HepG2 (cell line): Measurements from ENCODE around the gene RNF25. TPM values are rescaled to one million over a fixed set of nuclear protein-coding genes. Genes with fewer than 3 reads are reported as not detected.

ENCODE experiments used
- ARNTL ChIP-seq: sonication (generic); formaldehyde crosslinking; IDR thresholded peaks from 2 replicates; pipeline ENCODE4 v1.4.0; 2020; ENCODE audit warnings: mild to moderate bottlenecking, missing genetic modification reagents
- ASH2L ChIP-seq: fragments of 300-600, 200-600 bp; sonication (generic); IDR thresholded peaks from 2 replicates; pipeline ENCODE4 v1.7.0; 2017; ENCODE audit warnings: low read depth, mild to moderate bottlenecking, moderate library complexity, mixed read lengths, low read length; ENCODE audit not compliant: insufficient read length
- ETV5 ChIP-seq: IDR thresholded peaks from 2 replicates; pipeline ENCODE4 v1.6.1; 2018; ENCODE audit warnings: missing biosample characterization, missing genetic modification reagents, inconsistent platforms, borderline replicate concordance
- GATA4 ChIP-seq: sonication (generic); IDR thresholded peaks from 2 replicates; pipeline ENCODE4 v1.6.1; 2016; ENCODE audit warnings: antibody characterized with exemption, low read depth, borderline replicate concordance
- GZF1 ChIP-seq: sonication (generic); formaldehyde crosslinking; IDR thresholded peaks from 2 replicates; pipeline ENCODE4 v1.5.1; 2020; ENCODE audit warnings: mild to moderate bottlenecking, missing genetic modification reagents
- HMGXB4 ChIP-seq, 2 experiments: sonication (generic) in 1 of 2; formaldehyde crosslinking in 1 of 2; IDR thresholded peaks; 2 replicates each; pipeline versions ENCODE4 v1.4.0 to v1.6.1; 2018 to 2020; ENCODE audit warnings: missing genetic modification reagents in 2 of 2, borderline replicate concordance in 1 of 2, low read depth in 1 of 2, mild to moderate bottlenecking in 1 of 2, missing biosample characterization in 1 of 2
- SMARCC2 ChIP-seq: fragments of 450-650 bp; IDR thresholded peaks from 2 replicates; pipeline ENCODE4 v1.6.1; 2017; ENCODE audit warnings: antibody characterized with exemption, mild to moderate bottlenecking
- TEF ChIP-seq: sonication (generic); formaldehyde crosslinking; IDR thresholded peaks from 2 replicates; pipeline ENCODE4 v1.5.0; 2020; ENCODE audit warnings: missing genetic modification reagents
- ZBTB43 ChIP-seq: sonication (generic); formaldehyde crosslinking; conservative IDR thresholded peaks from 2 replicates; pipeline ENCODE4 v1.4.0; 2020; ENCODE audit warnings: missing genetic modification reagents
- ZFX ChIP-seq: sonication (generic); formaldehyde crosslinking; IDR thresholded peaks from 2 replicates; pipeline ENCODE4 v1.4.0; 2020; ENCODE audit warnings: mild to moderate bottlenecking, low read depth, missing genetic modification reagents, moderate library complexity
- ZNF230 ChIP-seq: sonication (generic); formaldehyde crosslinking; IDR thresholded peaks from 2 replicates; pipeline ENCODE4 v1.4.0; 2020; ENCODE audit warnings: mild to moderate bottlenecking, missing genetic modification reagents
- ZNF333 ChIP-seq: sonication (generic); formaldehyde crosslinking; IDR thresholded peaks from 2 replicates; pipeline ENCODE4 v1.4.0; 2020; ENCODE audit warnings: mild to moderate bottlenecking, missing genetic modification reagents, borderline replicate concordance
- ZNF354B ChIP-seq: sonication (generic); formaldehyde crosslinking; IDR thresholded peaks from 2 replicates; pipeline ENCODE4 v1.8.0; 2022; ENCODE audit warnings: mild to moderate bottlenecking, missing genetic modification reagents
- ZNF703 ChIP-seq: sonication (generic); formaldehyde crosslinking; IDR thresholded peaks from 2 replicates; pipeline ENCODE4 v1.5.1; 2020; ENCODE audit warnings: missing genetic modification reagents, mild to moderate bottlenecking, moderate library complexity, borderline replicate concordance
- ZNF770 ChIP-seq: sonication (generic); formaldehyde crosslinking; IDR thresholded peaks from 2 replicates; pipeline ENCODE4 v1.5.0; 2020; ENCODE audit warnings: mild to moderate bottlenecking, missing genetic modification reagents
- ZNF841 ChIP-seq: sonication (generic); formaldehyde crosslinking; IDR thresholded peaks from 2 replicates; pipeline ENCODE4 v1.8.1; 2023; ENCODE audit warnings: missing genetic modification reagents, borderline replicate concordance
- ZSCAN20 ChIP-seq: sonication (generic); formaldehyde crosslinking; IDR thresholded peaks from 2 replicates; pipeline ENCODE4 v1.4.0; 2020; ENCODE audit warnings: missing genetic modification reagents, mild to moderate bottlenecking, borderline replicate concordance
- polyA plus RNA-seq, 8 experiments: library from polyadenylated mRNA; depleted of rRNA in 3 of 8; stranded (reverse) in 7 of 8; unstranded in 1 of 8; fragments of >200 nt; fragmentation: Illumina TruSeq in 4 of 8; extraction: Trizol in 4 of 8; gene quantifications; 2 replicates each; pipeline versions ENCODE4 v1.2.1 to v1.2.3, GENCODE V29; 2011 to 2016; ENCODE audit warnings: low read depth in 4 of 8, missing spikeins in 1 of 8, mixed read lengths in 1 of 8; ENCODE audit not compliant: insufficient read depth in 1 of 8
- total RNA-seq, 5 experiments: library from RNA; depleted of rRNA; stranded (reverse); fragments of >200 nt; fragmentation: Illumina TruSeq; extraction: Trizol; gene quantifications; 2 replicates each; pipeline ENCODE4 v1.2.3, GENCODE V29; 2016; ENCODE audit warnings: low read depth in 1 of 5
- TF ChIP-seq, protein P1 (sequence below): sonication (generic); formaldehyde crosslinking; IDR thresholded peaks from 2 replicates; pipeline ENCODE4 v1.4.0; 2020; ENCODE audit warnings: missing genetic modification reagents
- TF ChIP-seq, protein P2 (sequence below): sonication (generic); formaldehyde crosslinking; IDR thresholded peaks from 2 replicates; pipeline ENCODE4 v1.8.0; 2023; ENCODE audit warnings: mild to moderate bottlenecking, missing genetic modification reagents

The RNF25 gene
- total and polyA plus RNA-seq, 2 of the 13 experiments (the other 11 are each of a cell fraction or from before 2014, with no cell fraction given), result 37.0 to 87.6 TPM

DNA sequence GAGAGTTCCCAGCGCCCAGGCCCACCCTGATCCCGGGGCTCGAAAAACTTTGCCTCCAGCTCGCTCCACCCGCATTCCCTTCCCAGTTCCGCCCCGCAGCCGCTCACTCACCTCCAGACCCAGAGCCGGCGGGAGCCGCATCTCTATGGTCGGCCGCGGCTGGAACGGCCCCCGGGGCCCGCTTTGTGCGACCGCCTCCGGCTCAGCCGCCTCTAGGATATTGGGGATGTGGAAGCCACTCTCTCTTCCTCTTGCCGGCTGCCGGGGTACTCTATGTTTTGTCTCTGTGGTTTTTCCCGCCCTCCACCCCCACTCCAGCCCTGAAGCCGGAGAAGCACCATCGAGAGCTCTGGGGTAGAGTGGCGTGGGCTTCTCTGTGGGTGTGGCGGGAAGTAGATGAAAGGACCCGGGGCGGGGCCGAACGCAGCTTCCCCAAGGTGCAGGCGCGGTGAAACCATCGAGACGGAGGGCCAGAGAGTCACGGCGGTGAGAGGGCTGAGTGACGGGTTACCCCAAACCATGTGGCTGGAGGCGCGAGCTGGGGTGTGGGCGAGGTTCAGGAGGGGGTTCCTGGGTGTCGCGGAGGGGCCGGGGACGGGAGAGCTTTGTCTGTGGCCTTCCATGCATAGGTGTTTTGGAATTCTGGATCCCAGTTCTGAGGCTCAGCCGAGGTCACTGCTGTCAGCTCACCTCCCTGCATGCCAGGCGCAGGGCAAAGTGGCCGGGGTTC is 12.4 kb downstream of the RNF25 start, which contains the start of the genes BCS1L and ZNF142 (continued):
- TF ChIP-seq, protein P1, sequence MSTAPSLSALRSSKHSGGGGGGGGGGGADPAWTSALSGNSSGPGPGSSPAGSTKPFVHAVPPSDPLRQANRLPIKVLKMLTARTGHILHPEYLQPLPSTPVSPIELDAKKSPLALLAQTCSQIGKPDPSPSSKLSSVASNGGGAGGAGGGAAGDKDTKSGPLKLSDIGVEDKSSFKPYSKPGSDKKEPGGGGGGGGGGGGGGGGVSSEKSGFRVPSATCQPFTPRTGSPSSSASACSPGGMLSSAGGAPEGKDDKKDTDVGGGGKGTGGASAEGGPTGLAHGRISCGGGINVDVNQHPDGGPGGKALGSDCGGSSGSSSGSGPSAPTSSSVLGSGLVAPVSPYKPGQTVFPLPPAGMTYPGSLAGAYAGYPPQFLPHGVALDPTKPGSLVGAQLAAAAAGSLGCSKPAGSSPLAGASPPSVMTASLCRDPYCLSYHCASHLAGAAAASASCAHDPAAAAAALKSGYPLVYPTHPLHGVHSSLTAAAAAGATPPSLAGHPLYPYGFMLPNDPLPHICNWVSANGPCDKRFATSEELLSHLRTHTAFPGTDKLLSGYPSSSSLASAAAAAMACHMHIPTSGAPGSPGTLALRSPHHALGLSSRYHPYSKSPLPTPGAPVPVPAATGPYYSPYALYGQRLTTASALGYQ (CRISPR knock-in tag), result peak; percentile 80; the same call in 1 of the 2 replicates
- TF ChIP-seq GZF1 (no peak), HMGXB4 (CRISPR knock-in tag; IDR thresholded peaks at IDR 0.05; ENCODE audit: borderline replicate concordance in 1 of 2, low read depth in 1 of 2) (peak; percentile 78 to 90; a peak in 3 of 4 replicates), ZNF770 (CRISPR knock-in tag) (peak; percentile 70), ZNF354B (CRISPR knock-in tag) (0 out of 2 replicates have a peak, but pooled peaks have one; percentile 9), ASH2L (peak; percentile 93), ZSCAN20 (CRISPR knock-in tag) (0 out of 2 replicates have a peak, but pooled peaks have one; percentile 76), ETV5 (no peak), TEF (CRISPR knock-in tag) (no peak), ZBTB43 (peak; percentile 68; the same call in 1 of the 2 replicates), ZNF230 (CRISPR knock-in tag) (peak; percentile 85), ZNF841 (CRISPR knock-in tag) (no peak), ZNF333 (CRISPR knock-in tag) (peak; percentile 78; the same call in 1 of the 2 replicates), ZFX (CRISPR knock-in tag) (peak; percentile 76; the same call in 1 of the 2 replicates), SMARCC2 (no peak), ZNF703 (CRISPR knock-in tag) (no peak), ARNTL (CRISPR knock-in tag) (peak; percentile 77; the same call in 1 of the 2 replicates), GATA4 (peak; percentile 14; the same call in 1 of the 2 replicates)
- TF ChIP-seq, protein P2, sequence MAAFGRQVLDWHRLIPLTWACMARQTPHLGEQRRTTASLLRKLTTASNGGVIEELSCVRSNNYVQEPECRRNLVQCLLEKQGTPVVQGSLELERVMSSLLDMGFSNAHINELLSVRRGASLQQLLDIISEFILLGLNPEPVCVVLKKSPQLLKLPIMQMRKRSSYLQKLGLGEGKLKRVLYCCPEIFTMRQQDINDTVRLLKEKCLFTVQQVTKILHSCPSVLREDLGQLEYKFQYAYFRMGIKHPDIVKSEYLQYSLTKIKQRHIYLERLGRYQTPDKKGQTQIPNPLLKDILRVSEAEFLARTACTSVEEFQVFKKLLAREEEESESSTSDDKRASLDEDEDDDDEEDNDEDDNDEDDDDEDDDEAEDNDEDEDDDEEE (CRISPR knock-in tag), result peak; percentile 6; the same call in 1 of the 2 replicates
